ENCODE measurements around the gene U2SURP. TPM values are rescaled to one million over a fixed set of nuclear protein-coding genes. Genes with fewer than 3 reads are reported as not detected.
A peak's percentile ranks its signal among the peaks of the same experiment; 100 is the strongest.

The U2SURP gene
- total RNA-seq, 1 donor from 2014 or later: 232 TPM

DNA sequence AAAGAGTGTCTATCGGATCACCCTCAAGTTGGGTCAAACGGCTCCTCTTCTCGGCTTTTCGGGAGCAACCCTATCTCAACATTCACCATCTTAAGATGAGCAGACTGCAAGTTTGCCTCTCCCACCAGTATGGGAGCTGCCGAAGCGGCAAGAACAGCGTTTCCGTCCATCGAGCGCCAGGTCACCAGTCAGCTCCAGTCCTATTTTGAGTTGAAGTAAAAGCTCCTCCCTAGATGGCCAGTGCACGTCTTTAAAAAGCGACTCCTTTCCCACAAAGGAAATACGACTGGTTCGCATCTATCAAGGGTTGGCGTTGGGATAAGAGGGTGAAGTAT lies 369 bp upstream of the U2SURP start:
- peaks cover 62% of the 10 kb centered on the region for H3K79me2 ChIP-seq (ENCODE audit: low read depth)
- H3K4me1 ChIP-seq: peaks cover 20% of the 10 kb centered on the region
- peak overlapping the region; percentile 67 for H2AFZ ChIP-seq (replicated peaks)
- no peaks in the 10 kb centered on the region for H3K27me3 ChIP-seq
- H4K20me1 ChIP-seq (ENCODE audit: low read depth): peaks cover 29% of the 10 kb centered on the region
- peak overlapping the region; percentile 100 for H3K4me2 ChIP-seq
- TF ChIP-seq, protein P1, sequence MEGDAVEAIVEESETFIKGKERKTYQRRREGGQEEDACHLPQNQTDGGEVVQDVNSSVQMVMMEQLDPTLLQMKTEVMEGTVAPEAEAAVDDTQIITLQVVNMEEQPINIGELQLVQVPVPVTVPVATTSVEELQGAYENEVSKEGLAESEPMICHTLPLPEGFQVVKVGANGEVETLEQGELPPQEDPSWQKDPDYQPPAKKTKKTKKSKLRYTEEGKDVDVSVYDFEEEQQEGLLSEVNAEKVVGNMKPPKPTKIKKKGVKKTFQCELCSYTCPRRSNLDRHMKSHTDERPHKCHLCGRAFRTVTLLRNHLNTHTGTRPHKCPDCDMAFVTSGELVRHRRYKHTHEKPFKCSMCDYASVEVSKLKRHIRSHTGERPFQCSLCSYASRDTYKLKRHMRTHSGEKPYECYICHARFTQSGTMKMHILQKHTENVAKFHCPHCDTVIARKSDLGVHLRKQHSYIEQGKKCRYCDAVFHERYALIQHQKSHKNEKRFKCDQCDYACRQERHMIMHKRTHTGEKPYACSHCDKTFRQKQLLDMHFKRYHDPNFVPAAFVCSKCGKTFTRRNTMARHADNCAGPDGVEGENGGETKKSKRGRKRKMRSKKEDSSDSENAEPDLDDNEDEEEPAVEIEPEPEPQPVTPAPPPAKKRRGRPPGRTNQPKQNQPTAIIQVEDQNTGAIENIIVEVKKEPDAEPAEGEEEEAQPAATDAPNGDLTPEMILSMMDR (IDR thresholded peaks at IDR 0.05): no peak
- no peak for TF ChIP-seq EZH2 (IDR thresholded peaks at IDR 0.05)
- no peak for TF ChIP-seq EZH2phosphoT487 (IDR thresholded peaks at IDR 0.05)
- H3K36me3 Mint-ChIP-seq: peaks cover 2% of the 10 kb centered on the region
- peak overlapping the region; percentile 90 for H3K27ac ChIP-seq
- H3K9ac ChIP-seq: peak overlapping the region; percentile 77
- H3K27ac Mint-ChIP-seq: peak overlapping the region; percentile 93
- H3F3A ChIP-seq (ENCODE audit: low read depth): peaks cover 29% of the 10 kb centered on the region
- peak overlapping the region; percentile 98 for H3K4me3 Mint-ChIP-seq
- H3K9me3 ChIP-seq (ENCODE audit: low read depth): no peaks in the 10 kb centered on the region
- H3K4me3 ChIP-seq: peak overlapping the region; percentile 89
- no peaks in the 10 kb centered on the region for H3K27me3 Mint-ChIP-seq (ENCODE audit: insufficient read depth, low read depth)
- H3K4me1 Mint-ChIP-seq: peaks cover 24% of the 10 kb centered on the region
- DNase-seq (ENCODE audit: low spot score): no peak
- no peaks in the 10 kb centered on the region for H3K9me3 Mint-ChIP-seq
- no peaks in the 10 kb centered on the region for H3K36me3 ChIP-seq

DNA sequence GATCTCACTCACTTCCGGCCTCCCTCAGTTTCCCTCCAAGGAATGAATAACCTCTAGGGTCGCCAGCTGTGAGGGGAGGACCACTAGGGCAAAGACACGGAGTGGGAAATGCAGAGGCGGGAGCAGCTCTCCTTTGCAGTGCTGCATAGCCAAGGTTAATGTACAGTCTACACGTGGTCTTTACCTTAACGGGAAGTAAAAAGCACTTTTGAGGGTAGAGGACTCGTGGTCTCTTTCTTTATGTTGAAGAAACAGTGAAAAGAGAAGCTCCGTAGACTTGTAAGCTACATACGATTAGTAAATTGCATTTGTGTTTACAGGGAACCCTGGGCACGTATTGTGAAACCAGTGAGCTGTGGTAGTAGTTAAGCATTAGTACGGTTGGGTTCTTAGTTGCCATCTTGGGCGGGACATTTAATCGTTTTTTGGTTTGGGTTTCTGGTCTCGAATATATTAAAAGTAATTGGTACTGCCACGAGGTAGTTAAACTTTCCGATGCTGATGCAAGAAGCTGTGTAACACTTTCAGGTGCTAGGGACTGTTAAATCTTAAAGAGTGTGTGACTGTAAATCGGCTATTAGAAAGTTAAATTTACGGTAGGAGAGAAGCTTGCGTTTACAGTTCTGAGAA lies 828 bp downstream of the U2SURP start:
- H3K27me3 ChIP-seq: no peaks in the 10 kb centered on the region
- H3K79me2 ChIP-seq (ENCODE audit: low read depth): peaks cover 74% of the 10 kb centered on the region
- peak overlapping the region; percentile 91 for H3K4me2 ChIP-seq
- no peaks in the 10 kb centered on the region for H3K36me3 ChIP-seq
- H3K4me3 ChIP-seq: peak overlapping the region; percentile 89
- Mint-ChIP-seq H3K9me3 (no peaks in the 10 kb centered on the region), H3K4me1 (peaks cover 24% of the 10 kb centered on the region), H3K4me3 (peak overlapping the region; percentile 98), H3K27me3 (ENCODE audit: insufficient read depth, low read depth) (no peaks in the 10 kb centered on the region), H3K36me3 (peaks cover 5% of the 10 kb centered on the region), H3K27ac (peak overlapping the region; percentile 93)
- peak overlapping the region; percentile 98 for H3K9ac ChIP-seq
- no peak for DNase-seq (ENCODE audit: low spot score)
- peaks cover 29% of the 10 kb centered on the region for H3F3A ChIP-seq (ENCODE audit: low read depth)
- H2AFZ ChIP-seq (replicated peaks): peak overlapping the region; percentile 83
- H3K9me3 ChIP-seq (ENCODE audit: low read depth): no peaks in the 10 kb centered on the region
- peaks cover 29% of the 10 kb centered on the region for H4K20me1 ChIP-seq (ENCODE audit: low read depth)
- TF ChIP-seq EZH2phosphoT487 (IDR thresholded peaks at IDR 0.05) (no peak), EZH2 (IDR thresholded peaks at IDR 0.05) (no peak)
- TF ChIP-seq, protein P1 (IDR thresholded peaks at IDR 0.05): no peak
- peak overlapping the region; percentile 92 for H3K27ac ChIP-seq
- peaks cover 20% of the 10 kb centered on the region for H3K4me1 ChIP-seq

DNA sequence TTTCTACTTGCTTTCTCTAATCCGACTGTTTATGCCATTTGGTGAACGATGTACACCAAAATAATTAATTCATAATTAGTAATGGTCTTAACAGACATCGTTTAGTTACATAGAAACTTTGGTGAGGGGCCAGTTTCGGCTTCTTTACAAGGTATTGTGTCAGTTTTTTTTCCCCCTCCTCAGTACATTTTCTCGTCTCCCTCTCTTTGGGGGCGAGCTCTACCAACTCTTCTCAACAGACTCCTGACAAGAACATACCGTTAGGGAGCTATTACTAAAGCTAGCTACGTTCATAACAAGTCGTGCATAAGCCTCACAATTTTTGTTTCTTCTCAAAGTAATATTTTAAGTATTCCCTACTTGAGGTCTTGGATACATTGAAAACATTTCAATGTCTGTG lies 1.4 kb downstream of the U2SURP start:
- Histone ChIP-seq H3F3A (ENCODE audit: low read depth) (peaks cover 29% of the 10 kb centered on the region), H3K9ac (peak overlapping the region; percentile 98), H3K27me3 (no peaks in the 10 kb centered on the region), H3K4me3 (peak overlapping the region; percentile 89), H3K4me1 (peaks cover 20% of the 10 kb centered on the region), H3K79me2 (ENCODE audit: low read depth) (peaks cover 79% of the 10 kb centered on the region), H3K9me3 (ENCODE audit: low read depth) (no peaks in the 10 kb centered on the region), H3K36me3 (no peaks in the 10 kb centered on the region), H2AFZ (replicated peaks) (no peak overlapping the region), H3K27ac (no peak overlapping the region), H3K4me2 (peak overlapping the region; percentile 91), H4K20me1 (ENCODE audit: low read depth) (peaks cover 33% of the 10 kb centered on the region)
- no peak for TF ChIP-seq EZH2phosphoT487 (IDR thresholded peaks at IDR 0.05)
- TF ChIP-seq, protein P1 (IDR thresholded peaks at IDR 0.05): no peak
- no peak for TF ChIP-seq EZH2 (IDR thresholded peaks at IDR 0.05)
- H3K4me3 Mint-ChIP-seq: peak overlapping the region; percentile 98
- peaks cover 6% of the 10 kb centered on the region for H3K36me3 Mint-ChIP-seq
- no peak overlapping the region for H3K27ac Mint-ChIP-seq
- no peaks in the 10 kb centered on the region for H3K9me3 Mint-ChIP-seq
- H3K27me3 Mint-ChIP-seq (ENCODE audit: insufficient read depth, low read depth): no peaks in the 10 kb centered on the region
- peaks cover 24% of the 10 kb centered on the region for H3K4me1 Mint-ChIP-seq
- DNase-seq (ENCODE audit: low spot score): no peak
